HG02870 (cell line): ENCODE data around the gene MAF.
A peak's percentile ranks its signal among the peaks of the same experiment; 100 is the strongest.

Experiments used
- ATAC-seq: cut with Tn5 transposase; IDR thresholded peaks from one replicate; pipeline ENCODE4 v1.9.1; 2021; ENCODE audit warnings: mild to moderate bottlenecking, moderate library complexity; ENCODE audit not compliant: unreplicated experiment

MAF gene

DNA sequence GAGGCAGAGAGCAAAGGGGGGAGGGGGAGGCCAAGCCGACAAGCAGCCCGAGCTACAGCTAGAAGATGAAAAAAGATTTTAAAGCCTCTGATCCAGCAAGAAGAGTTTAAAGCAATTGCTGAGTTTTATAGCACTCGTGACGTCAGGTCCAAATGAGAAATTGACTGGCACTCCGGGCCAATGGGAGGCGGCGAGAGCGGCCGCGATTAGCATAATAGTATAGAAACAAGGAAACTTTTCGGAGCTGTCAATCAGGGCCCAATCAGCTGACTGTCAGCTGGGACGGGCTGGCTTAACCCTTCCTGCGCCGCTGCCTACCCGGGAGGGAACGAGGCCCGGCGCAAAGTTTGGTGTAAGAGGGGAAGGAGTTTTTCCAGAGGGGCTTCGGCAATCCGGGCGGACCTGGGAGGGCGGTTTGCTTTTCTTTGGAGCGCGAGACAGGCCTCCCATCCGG lies at the start of gene MAF:
Gene MAF, minus strand, starts transcription at position 100 of the 454 bp plus-strand sequence. CDS start 835 bp downstream, outside the sequence.
- no peak for ATAC-seq

DNA sequence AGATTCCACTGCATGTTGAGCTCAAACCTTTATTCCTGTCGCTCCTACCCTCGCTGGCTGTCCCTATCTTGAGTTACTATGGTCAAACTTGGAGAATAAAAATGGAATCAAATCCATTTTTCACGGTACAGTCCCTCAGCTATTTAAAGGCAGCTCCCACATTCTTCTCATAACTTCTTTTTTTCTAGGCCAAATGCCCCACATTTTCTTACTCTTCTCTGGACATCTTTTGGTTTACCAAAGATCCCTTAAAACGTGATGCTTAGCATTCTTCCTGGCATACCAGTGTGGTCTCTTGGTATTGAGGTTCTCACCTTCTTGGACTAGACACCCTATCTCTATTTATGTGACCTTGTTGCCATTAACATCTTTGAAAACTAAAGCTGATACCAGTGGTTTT lies 48.3 kb upstream of the MAF start:
- ATAC-seq = no peak

DNA sequence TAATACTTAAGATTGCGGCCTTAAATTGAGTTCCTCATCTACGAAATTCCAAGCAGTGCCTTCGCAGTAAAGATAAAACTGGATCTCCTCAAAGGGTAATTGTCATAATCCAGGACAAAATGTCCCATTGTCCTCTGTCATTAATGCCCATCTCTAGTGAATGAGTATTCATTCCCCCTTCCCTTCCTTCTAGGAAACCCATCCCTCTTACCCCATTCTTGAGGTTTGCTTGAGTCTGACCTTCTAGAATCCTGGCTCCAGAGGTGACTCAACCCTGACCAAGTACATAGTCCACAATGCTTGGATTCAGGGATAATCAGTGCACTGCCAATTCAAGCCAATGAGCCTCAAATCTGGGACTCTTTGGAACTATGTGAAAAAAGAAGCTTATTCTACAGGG lies 47.0 kb upstream of the MAF start:
- ATAC-seq = no peak

DNA sequence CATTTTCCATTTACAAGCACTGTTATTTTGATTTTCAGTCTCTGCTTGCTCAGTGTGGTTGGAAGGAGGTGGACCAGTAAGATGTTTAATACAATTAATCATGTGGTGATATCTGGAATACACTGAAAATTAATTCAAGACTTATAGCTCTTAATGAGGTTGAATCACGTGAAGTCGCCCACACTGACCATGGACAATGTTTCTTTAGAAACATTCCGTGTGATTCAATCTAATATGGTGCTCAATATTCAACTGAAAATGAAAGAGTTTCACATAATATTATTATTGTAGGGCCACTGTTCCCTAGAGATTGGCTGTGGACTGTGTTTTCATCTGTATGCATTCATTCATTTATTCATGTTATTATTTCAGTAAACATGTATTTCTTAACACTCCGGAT lies 45.2 kb upstream of the MAF start:
- ATAC-seq = no peak

DNA sequence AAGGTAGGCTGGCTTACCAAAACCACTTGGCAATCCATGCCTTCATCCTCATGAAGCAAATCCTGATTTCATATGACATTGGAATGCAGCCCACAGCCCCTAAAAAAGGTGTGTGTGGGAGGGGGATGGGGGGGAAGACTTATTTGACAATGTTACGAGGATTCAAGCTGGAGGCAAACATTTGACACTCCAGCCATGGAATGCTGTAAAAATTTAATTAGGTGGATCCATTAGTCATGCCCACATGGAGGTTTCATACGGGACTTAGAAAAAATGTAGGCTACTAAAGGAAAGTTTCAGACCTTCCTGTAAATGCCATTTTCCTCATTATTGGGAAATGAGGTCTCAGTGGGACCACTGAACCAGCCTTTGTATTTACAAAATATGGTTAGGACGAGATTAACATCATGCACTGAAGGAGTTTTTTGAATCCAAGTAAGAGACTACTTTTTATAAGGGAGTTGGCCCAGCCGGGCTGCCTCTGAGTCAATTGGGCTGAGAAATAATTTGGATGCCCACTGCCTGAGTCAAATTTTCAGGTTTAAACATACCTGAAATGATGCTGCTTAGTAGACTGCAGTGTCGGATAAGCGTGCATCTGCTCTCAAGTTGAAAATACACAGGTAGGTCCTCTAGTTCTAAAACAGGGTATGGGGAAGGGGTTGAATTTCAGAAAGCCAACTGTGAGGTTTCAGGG lies 44.6 kb upstream of the MAF start:
- ATAC-seq = no peak

DNA sequence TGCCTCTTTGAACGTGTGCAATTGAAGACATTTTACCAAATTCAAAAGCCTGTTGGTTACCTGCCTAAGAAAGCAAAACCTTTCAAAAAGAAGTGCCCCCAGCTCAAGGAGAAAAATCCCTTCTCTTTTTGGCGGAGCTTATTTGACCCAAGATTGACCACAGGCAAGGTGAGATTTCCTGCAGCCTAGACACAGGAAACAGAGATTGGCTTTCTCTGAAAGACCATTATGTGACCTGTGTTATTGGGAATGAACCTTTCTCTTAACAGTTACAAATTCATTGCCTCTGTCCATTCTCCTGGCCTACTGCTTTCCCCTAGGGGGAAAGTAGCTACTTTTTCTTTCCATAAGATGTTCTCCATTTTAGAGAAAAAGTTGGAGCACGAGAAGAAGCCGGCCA lies 42.1 kb upstream of the MAF start:
- no peak for ATAC-seq

DNA sequence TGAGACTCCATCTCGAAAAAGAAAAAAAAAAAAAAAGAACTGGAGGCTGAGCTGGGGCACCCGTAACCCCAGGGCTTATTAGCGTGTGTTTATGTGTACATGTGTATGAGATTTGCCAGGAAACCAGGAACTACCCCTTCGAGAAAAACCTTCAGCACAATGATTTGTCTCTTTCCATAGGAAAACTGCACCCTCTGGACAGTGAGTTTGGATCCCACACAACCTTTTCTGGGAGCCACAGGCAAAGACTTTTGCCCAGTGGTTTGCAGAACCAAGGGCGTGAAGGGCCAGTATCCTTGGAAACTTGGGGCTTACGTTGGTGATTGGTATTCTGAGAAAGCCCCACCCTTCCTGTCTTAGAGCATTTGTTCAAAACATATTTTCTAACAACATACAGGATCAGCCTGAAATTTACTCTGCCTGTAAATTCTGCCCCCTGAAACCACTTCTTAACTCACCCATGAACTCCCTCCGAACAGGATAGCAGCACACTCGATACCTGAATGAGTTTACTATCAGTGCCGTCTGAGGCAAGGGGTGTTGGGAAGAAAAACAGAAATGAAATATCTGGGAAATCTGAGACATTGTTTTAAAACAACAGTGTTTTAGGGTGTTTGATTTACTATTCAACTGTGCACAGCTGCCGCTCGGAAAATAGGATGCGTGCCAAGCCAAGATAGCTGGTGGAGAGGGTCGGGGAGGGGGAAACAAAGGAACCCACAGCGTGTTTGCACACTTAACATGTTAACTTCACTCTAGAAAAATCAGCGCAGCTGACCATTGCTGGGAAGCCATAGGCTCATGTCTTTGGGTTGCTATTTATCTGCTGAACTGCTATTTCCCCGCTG lies 40.2 kb upstream of the MAF start:
- no peak for ATAC-seq

DNA sequence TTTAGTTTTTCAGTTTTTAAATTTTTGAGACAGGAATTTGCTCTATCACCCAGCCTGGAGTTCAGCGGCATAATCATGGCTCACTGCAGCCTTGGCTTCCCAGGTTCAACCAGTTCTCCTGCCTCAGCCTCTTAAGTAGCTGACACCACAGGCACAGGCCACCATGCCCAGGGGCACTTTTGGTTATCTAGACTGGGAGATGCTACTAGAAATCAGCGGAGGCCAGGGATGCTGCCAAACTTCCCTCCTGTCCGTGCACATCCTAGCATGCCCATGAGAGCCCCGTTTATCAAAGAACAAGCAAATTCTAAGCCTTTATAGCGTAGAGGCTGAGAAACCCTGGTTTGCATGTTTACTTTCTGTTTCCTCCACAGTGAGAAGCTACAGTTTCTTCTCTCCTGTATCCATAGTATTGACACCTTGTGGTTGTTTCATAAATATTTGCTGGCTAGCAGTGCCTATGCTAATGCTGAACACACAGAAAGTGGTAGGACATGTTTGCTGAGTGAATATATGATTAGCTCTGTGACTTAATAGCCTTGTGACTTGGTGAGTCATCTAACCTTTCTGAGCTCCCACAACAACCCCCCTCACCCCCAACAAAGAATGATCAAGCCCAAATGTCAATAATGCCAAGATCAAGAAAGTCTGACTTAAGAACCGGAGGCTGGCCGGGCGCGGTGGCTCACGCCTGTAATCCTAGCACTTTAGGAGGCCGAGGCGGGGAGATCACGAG lies 39.2 kb upstream of the MAF start:
- no peak for ATAC-seq

DNA sequence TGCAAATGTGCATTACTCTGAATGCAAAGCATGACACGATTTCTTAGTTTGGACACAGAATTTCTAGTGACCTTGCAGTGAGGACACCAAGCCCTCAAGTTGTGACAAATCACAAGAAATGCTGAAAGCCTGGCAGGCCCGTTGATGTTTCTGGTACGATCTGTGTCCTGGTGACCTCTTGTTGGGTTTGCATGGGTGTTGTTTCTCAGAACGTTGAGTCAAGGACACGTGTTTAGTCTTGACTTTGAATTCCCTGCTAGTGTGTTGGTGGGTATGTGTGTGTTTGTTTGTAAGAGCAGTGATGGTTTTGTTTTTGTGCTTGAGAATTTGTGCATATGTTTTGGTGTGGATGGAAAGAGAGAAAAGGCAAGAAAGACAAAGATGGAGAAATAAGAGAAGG lies 37.8 kb upstream of the MAF start:
- no peak for ATAC-seq

DNA sequence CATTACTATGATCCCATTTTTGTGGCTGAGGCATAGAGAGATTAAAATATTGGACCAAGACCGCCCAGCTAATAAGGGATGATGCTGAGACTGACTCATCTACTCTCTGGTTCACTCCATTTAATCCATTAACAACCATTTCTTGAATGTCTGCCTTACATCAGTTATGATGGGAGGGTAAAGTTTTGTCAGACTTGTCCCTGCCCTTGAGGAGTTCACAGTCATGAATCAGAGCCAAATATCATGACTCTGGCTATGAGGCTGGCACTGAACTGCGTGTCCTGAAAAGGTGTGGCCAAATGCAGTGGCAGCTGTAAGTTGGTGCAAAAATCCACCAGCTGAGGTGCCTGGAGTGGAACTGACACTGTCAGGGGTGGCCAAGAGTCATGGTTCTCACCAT lies 35.0 kb upstream of the MAF start:
- no peak for ATAC-seq

DNA sequence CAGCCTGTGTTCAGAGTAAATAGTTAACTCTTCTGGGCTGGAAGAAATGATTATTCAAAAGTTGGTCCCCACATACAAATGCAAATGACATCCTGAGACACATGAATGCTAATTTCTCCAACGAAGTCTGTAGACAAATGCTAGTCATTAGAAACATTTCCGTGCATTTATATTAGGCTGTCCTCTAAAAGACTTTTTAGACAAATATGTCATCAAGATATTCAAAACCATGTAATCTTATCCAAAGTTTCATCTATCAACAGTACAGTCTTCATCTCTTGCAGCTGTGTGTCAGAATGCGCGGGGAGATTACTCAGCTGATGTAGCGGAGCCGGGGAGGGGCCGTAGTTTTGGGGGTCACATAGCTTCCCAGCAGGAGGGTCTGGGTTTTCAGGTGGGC lies 33.8 kb upstream of the MAF start:
- no peak for ATAC-seq

DNA sequence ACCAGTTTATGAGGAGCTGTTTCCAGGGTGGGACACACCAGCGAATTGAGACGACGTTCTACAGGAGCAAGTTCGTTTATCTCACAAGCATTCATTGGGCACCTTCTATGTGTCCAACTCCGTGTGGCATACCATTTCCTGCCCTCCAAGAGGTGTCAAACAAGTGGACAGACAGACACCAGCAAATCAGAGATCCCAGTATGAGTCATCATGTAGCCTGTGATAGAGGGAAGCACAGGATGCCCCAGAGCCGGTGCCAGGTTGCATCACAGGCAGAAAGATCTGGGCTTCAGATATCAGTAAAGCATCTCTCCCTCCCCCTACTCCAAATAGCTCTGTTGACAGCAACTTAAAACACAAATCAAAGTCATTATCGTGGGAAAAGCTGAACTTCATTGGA lies 31.8 kb upstream of the MAF start:
- ATAC-seq = no peak

DNA sequence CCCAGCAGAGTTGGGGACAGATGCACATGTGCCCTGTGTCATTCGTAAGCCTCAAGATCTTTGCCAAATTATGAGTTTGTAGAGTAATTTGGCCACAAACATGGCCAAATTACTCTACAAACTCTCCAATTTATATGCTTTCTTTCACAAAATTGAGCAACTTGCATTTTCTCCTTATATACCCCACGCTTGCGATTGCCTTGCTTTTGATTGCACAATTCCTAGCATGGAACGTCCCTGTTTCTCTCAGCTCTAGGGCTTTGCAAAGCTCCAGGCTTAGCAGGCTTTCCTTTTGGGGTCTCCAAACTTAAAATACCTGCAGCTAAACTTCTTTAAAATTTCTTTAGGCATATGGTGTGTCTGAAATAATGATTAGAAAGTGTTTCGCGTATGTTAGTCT lies 28.5 kb upstream of the MAF start:
- ATAC-seq = no peak

DNA sequence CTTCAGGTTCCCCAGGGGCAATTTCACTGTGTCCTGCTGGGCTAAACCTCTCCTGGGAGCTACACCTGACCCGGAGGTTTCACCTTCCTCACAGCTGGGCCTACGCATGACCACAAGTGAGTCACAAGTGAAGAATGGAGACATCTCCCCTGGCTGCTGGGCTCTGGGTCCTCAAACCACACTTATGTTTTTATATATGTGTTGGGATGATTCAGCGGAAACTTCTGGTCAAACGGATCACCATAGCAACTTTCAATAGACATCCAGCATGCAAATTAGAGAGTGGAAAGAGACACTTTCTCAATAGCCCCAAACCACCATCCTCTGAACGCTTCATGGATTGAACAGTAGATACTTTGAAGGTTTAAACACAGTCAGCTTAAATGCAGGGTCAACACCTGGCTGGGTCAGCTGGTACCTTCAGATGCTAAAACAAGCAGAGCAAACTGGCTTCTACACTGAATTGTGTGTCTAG lies 28.0 kb upstream of the MAF start:
- ATAC-seq = peak; percentile 92

DNA sequence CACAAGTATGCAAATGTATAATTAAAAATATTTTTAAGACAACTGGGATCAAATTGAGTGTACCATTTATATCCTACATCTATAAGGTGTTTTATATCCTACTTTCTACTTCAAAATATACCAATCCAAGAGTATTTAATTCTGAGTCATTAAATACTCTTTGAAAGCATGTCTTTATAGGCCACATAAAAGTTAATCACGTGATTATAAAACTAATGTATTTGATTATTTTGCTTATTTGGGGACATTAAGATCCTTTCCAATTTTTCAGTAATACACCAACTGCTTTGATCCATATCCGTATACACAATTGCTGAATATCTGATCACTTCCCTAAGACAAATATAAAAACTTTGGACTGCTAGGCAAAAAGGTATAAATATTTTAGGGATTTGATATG lies 26.6 kb upstream of the MAF start:
- no peak for ATAC-seq

DNA sequence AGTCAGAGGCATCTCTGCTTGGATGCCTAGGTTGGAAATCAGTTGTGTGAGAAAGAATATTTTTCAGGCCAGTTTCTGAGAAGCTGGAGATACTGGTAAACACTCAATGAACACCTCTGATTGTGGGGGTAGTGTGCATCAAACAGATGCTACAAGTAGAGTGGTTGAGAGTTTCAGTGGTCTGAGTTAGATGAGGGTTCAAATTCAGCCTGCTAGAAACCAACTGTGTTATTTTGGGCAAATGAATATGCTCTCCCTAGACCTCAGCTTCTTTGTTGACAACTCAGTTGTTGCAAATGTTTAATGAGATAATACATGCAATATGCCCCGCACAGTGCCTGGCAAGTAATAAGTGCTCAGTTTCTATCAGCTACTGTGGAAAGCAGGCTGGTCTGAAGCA lies 25.2 kb upstream of the MAF start:
- no peak for ATAC-seq

DNA sequence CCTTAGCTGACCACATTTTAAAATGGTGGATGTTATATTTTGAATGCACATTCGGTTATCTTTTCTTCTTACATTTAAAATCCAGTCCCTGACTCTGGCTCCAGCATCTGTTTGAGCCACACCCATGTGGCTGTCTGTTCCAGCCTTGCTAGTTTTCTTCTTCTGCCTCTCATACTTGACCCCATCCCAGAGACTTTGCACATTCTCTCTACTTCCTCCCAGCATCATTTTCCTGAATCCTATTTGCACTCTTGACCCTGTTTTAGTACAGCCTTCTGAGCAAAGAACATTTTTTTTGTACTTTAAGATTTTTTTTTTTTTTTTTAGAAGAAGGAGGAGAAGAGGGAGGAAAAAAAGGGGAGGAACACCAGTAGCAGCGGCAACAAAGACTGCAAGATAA lies 23.3 kb upstream of the MAF start:
- no peak for ATAC-seq

DNA sequence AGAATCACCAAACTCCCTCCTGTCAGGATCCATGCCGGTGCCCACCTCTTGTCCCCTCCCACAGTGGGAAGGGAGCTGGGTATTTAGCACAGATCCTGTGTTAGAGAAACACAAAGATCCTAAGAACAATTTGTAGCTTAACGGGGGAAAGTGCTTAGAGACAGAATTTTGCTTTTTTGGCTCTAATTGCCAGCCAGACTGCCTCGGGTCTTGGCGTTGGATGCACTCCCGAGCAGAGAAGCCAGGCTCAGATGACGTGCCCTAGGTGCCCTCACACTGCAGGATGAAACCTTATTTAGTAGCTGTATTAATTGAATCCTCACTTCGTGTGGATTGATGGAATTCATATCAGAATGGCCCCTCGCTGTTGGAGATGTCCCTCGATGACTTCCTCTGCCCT lies 22.5 kb upstream of the MAF start:
- ATAC-seq = no peak

DNA sequence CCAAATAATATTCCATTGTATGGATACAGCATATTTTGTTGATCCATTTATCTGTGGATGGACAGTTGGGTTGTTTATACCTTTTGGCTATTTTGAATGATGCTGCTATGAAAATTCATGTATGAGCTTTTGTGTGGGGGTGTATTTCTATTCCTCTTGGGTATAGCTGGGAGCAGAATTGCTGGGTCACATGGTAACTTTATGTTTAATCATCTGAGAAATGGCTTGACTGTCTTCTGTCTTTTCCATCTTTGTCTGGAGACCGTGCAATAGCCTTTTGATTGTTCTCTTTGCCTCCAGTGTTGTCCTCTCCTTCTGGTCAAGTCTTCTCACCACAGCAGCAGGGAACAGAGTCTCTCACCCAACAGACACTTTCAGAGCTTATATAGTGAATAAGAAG lies 20.5 kb upstream of the MAF start:
- no peak for ATAC-seq

DNA sequence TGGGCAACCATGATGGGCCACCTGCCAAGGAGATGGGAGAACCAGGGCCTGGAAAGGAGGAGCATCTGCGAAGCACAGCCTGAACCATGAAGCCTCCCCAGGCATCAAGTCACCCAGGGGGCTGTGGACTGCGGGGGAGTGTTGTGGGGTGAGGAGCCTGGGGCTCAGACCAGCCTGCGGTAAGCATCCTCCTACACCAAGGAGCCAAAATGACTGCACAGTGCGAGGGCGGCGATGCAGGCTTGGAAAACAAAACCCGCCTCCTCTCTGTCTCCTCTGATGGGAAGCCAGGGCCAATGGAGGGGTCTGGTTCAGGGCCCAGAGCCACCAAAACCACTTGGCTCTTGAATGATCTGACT lies 18.1 kb upstream of the MAF start:
- no peak for ATAC-seq

DNA sequence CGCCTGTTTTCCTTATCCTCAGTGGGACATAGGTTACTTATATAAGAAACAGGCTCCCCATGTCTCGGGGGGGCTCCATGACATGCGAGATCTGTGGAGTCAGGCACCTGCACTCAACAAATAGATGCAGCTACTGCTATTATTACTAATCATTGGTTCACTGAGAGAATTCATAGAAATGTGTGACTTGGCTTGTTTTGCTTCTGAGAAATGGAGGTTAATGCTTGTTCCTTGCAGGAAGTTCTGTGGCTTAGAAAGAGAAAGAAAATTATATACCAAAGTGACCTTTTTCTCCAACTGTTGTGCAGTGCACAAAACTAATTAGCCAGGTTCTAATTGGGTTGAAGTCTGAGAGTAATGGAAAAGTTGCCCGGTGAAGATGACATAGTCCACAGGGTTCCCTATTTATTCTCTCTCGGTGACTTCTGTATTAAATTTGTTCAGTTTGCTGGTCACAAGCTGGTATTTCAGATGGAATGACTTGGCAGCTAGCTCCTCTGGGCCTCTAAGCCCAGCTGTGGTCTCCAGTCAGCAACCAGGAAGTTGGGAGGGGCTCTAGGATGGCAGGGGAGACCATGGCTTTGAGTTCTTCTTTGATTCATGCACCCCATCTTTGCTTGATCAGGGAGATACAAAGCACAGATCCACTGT lies 17.6 kb upstream of the MAF start:
- ATAC-seq = no peak
